Glutamatergic neuron (in vitro differentiated cells): ENCODE results near the gene ZNRD2. TPM values are rescaled to one million over a fixed set of nuclear protein-coding genes. Genes with fewer than 3 reads are reported as not detected.
A peak's percentile ranks its signal among the peaks of the same experiment; 100 is the strongest.

ENCODE experiments used
- DNase-seq: peaks from one replicate; pipeline ENCODE4 v3.0.0; 2022
- H3K27ac Mint-ChIP-seq: one replicate; pipeline ENCODE4 v1.8.0; 2020; ENCODE audit warnings: mild to moderate bottlenecking, mixed read lengths, inconsistent platforms; ENCODE audit not compliant: unreplicated experiment
- H3K27me3 Mint-ChIP-seq: one replicate; pipeline ENCODE4 v1.8.0; 2020; ENCODE audit warnings: mild to moderate bottlenecking, moderate library complexity, mixed read lengths, inconsistent platforms; ENCODE audit not compliant: unreplicated experiment
- H3K36me3 Mint-ChIP-seq: one replicate; pipeline ENCODE4 v1.8.0; 2020; ENCODE audit warnings: mild to moderate bottlenecking, mixed read lengths, inconsistent platforms; ENCODE audit not compliant: unreplicated experiment
- H3K4me1 Mint-ChIP-seq: one replicate; pipeline ENCODE4 v1.8.0; 2020; ENCODE audit warnings: mild to moderate bottlenecking, low read depth, mixed read lengths, inconsistent platforms; ENCODE audit not compliant: unreplicated experiment
- H3K4me3 Mint-ChIP-seq: one replicate; pipeline ENCODE4 v1.8.0; 2020; ENCODE audit warnings: mild to moderate bottlenecking, mixed read lengths, inconsistent platforms; ENCODE audit not compliant: unreplicated experiment
- H3K9me3 Mint-ChIP-seq: one replicate; pipeline ENCODE4 v1.8.0; 2020; ENCODE audit warnings: mild to moderate bottlenecking, moderate library complexity, mixed read lengths, inconsistent platforms; ENCODE audit not compliant: unreplicated experiment
- CTCF ChIP-seq: fragments of 200-600 bp; sonication (generic); IDR thresholded peaks from one replicate; pipeline ENCODE4 v1.5.0; 2021; ENCODE audit not compliant: partially characterized antibody, unreplicated experiment
- total RNA-seq: library from RNA; stranded (reverse); fragmentation: NEBNext Ultra II Directional; extraction: Animal tissue kit (Norgen Biotek cat#: 25700); gene quantifications from one replicate; pipeline ENCODE4 v1.2.1, GENCODE V29; 2021; ENCODE audit not compliant: unreplicated experiment

The ZNRD2 gene
- total RNA-seq, 1 donor from 2014 or later: 37.9 TPM

DNA sequence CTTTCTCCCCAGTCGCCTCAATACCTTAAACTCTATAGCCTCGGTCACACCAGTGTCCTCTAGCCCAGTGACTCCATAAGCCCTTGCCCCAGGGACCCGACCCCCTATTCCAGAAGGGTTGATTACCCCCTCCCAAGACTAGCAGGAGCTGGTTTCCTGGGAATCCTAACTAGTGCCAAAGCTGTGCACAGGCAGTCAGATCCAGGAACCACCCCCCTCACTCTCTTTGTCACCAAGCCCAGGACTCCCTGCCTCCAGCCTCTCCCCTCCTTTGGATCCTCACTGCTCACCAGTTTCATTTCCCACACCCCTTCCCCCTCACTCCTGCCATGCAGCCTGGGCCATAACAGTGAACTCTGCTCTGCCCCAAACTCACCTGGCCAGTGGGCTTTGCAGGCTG lies 21.9 kb upstream of the ZNRD2 start:
- no peak for DNase-seq
- no peak for TF ChIP-seq CTCF
- peaks cover 11% of the 10 kb centered on the region for H3K4me1 Mint-ChIP-seq
- H3K36me3 Mint-ChIP-seq: no peaks in the 10 kb centered on the region
- H3K27ac Mint-ChIP-seq: no peak overlapping the region
- H3K27me3 Mint-ChIP-seq: peaks cover 44% of the 10 kb centered on the region
- H3K9me3 Mint-ChIP-seq: peaks cover 25% of the 10 kb centered on the region
- peak overlapping the region; percentile 58 for H3K4me3 Mint-ChIP-seq

DNA sequence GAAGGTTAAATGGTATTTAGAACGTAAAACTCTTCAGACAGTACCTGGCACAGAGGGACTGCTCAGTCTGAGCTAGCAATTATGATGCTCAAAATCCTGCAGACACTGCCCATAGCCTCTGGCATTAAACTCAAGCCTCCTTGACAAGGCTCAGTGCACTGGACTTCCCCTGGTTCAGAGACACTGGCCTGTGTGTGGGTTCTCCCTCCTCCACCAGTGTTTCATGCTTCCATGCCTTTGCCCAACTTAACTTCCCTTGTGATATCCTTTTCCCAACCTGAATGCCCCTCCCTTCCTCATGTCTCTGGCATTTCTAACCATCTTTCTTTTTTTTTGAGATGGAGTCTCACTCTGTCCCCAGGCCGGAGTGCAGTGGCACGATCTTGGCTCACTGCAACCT lies 21.2 kb upstream of the ZNRD2 start:
- Mint-ChIP-seq H3K4me1 (peaks cover 7% of the 10 kb centered on the region), H3K27me3 (peaks cover 39% of the 10 kb centered on the region), H3K27ac (no peak overlapping the region), H3K36me3 (no peaks in the 10 kb centered on the region), H3K4me3 (no peak overlapping the region), H3K9me3 (peaks cover 23% of the 10 kb centered on the region)
- DNase-seq: no peak
- no peak for TF ChIP-seq CTCF

DNA sequence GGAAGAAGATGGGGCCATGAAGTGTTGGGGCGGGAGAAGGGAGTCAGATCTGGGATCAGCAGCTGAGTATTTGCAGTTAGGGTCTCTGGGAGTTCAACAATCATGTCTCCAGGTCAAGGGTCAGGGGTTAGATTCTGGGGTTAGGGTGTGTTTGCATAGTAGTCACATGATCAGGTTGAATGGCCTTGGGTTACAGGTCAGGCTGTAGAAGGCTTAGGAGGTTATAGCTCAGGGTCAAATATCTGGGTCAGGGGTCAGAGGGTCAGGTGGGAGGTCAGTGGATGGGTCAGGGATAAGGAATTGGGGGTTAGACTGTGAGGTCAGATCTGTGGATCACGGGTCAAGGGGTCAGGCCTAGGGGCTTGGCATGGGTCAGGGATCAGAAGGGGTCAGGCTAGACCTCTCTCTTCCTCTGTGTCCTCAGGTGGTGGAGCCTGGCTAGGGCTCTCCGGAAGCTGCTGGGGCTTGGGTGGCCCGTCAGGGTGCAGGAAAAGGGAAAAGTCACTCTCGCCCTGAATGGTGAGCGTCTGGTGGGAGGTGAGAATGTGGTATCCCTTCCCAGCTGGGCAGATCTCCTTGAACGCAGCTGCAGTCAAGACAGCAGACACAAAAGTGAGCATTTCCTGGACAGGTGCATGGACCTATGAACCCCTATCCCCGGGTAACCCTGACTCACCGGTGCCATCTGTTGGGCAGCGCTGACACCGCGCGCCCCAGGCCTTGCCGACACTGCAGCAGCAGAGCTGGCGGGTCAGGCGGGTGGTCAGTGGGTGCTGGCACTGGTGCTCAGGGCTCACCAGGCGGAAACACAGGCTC lies 18.5 kb upstream of the ZNRD2 start:
- Mint-ChIP-seq H3K4me3 (no peak overlapping the region), H3K36me3 (no peaks in the 10 kb centered on the region), H3K27me3 (peaks cover 30% of the 10 kb centered on the region), H3K9me3 (peaks cover 17% of the 10 kb centered on the region), H3K4me1 (peaks cover 14% of the 10 kb centered on the region), H3K27ac (no peak overlapping the region)
- TF ChIP-seq CTCF: no peak
- peak; percentile 58 for DNase-seq

DNA sequence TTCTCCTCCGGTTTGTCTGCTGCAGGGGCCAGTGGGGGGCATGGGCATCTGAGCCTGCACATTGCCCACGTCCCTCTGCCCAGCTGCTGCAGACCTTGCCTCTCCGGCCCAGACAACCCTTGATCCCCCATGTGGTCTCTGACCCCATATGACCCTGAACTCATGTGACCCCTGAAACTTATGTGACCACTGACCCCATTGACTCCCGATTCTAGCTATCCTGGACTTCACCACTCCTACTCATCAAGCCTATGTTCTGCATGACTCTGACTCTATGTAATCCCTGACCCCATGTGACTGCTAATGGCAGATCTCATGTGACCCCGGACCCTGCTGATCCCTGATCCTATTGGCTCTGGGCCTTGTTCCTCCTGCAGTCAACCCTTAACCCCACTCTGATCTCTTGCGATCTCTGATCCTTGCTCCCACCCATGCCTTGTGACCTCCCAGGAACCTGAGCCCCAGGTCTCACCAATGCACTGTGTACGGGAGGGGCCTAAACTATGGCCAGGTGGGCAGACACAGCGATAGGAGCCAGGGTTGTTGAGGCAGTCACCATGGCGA lies 17.8 kb upstream of the ZNRD2 start:
- Mint-ChIP-seq H3K4me1 (peaks cover 14% of the 10 kb centered on the region), H3K27me3 (peaks cover 34% of the 10 kb centered on the region), H3K36me3 (no peaks in the 10 kb centered on the region), H3K27ac (no peak overlapping the region), H3K4me3 (peak overlapping the region; percentile 13), H3K9me3 (peaks cover 17% of the 10 kb centered on the region)
- DNase-seq: no peak
- no peak for TF ChIP-seq CTCF

DNA sequence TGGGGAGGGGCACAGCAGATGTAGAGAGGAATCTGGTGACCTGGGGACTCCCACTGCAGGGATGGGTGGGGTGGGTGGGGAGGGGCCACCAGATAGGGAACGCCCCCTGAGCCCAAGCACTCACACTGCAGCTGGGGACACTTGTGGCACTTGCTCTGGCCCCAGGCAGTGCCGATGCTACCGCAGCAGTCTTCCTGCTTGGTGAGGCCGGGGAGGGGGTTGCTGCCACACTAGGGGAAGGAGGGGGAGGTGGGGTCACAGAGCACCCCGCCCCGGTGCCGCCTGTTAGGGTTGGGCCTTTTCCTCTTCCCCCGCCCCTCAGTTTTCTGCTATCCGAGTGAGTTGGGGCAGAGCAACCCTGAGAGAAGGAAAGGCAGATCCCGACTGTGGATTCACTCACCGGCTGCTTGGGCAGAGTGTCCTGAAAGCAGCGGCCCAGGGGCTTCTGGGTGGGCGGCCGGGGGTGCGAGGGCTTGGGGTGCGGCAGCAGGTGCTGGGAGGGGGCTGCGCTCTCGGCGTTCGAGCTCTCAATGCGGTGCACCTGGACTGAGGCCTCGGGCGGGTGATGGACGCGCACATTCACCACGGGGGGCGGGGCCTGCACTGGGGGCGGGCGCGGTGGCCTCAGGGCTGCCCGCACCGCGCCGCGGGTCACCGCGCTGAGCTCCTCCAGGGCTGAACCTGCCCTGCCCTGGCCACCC lies 16.8 kb upstream of the ZNRD2 start:
- peaks cover 15% of the 10 kb centered on the region for H3K9me3 Mint-ChIP-seq
- no peak for TF ChIP-seq CTCF
- peaks cover 29% of the 10 kb centered on the region for H3K27me3 Mint-ChIP-seq
- peak; percentile 45 for DNase-seq
- no peaks in the 10 kb centered on the region for H3K36me3 Mint-ChIP-seq
- peaks cover 14% of the 10 kb centered on the region for H3K4me1 Mint-ChIP-seq
- H3K4me3 Mint-ChIP-seq: no peak overlapping the region
- H3K27ac Mint-ChIP-seq: no peak overlapping the region
